H9 (cell line): ENCODE measurements around the gene ZNF622. TPM values are rescaled to one million over a fixed set of nuclear protein-coding genes. Genes with fewer than 3 reads are reported as not detected.

Experiments
- DNase-seq: peaks from one replicate; pipeline ENCODE4 v3.0.0-alpha.2; 2017
- H2AFZ ChIP-seq: one replicate; pipeline ENCODE4 v1.6.1; 2013; ENCODE audit warnings: mild to moderate bottlenecking, low read length, control low read depth, moderate library complexity
- H2AK5ac ChIP-seq: 2 replicates; pipeline ENCODE4 v1.6.1; 2013; ENCODE audit warnings: low read length, control low read depth, mixed read lengths; ENCODE audit not compliant: insufficient read length
- H2BK120ac ChIP-seq: one replicate; pipeline ENCODE4 v1.6.1; 2013; ENCODE audit warnings: low read depth, mild to moderate bottlenecking, low read length, control low read depth, inconsistent platforms; ENCODE audit not compliant: poor library complexity, severe bottlenecking
- H2BK12ac ChIP-seq: 2 replicates; pipeline ENCODE4 v1.6.1; 2013; ENCODE audit warnings: low read length, control low read depth, mixed read lengths, low read depth; ENCODE audit not compliant: insufficient read length
- H2BK15ac ChIP-seq: 2 replicates; pipeline ENCODE4 v1.6.1; 2013; ENCODE audit warnings: low read depth, low read length, control low read depth
- H2BK20ac ChIP-seq: one replicate; pipeline ENCODE4 v1.6.1; 2013; ENCODE audit warnings: low read depth, mild to moderate bottlenecking, low read length, control low read depth, inconsistent platforms; ENCODE audit not compliant: poor library complexity, severe bottlenecking
- H2BK5ac ChIP-seq: 2 replicates; pipeline ENCODE4 v1.6.1; 2013; ENCODE audit warnings: low read length, control low read depth, mixed read lengths; ENCODE audit not compliant: insufficient read length
- H3K14ac ChIP-seq: 2 replicates; pipeline ENCODE4 v1.6.1; 2013; ENCODE audit warnings: low read length, control low read depth; ENCODE audit not compliant: insufficient read depth
- H3K18ac ChIP-seq: 2 replicates; pipeline ENCODE4 v1.6.1; 2013; ENCODE audit warnings: low read depth, mild to moderate bottlenecking, mixed read lengths, low read length, control low read depth; ENCODE audit not compliant: insufficient read length
- H3K23ac ChIP-seq: 2 replicates; pipeline ENCODE4 v1.6.1; 2013; ENCODE audit warnings: low read length, control low read depth, mixed read lengths, low read depth; ENCODE audit not compliant: insufficient read length
- H3K23me2 ChIP-seq: 2 replicates; pipeline ENCODE4 v1.6.1; 2013; ENCODE audit warnings: low read depth, mild to moderate bottlenecking, mixed read lengths, low read length, control low read depth; ENCODE audit not compliant: insufficient read length, poor library complexity, severe bottlenecking
- H3K27ac ChIP-seq: 2 replicates; pipeline ENCODE4 v1.5.1; 2013; ENCODE audit warnings: low read length, control low read depth, mixed read lengths, low read depth; ENCODE audit not compliant: insufficient read length
- H3K27me3 ChIP-seq: 2 replicates; pipeline ENCODE4 v1.6.1; 2013; ENCODE audit warnings: low read length, control low read depth, inconsistent platforms; ENCODE audit not compliant: insufficient read depth
- H3K4ac ChIP-seq: 2 replicates; pipeline ENCODE4 v1.6.1; 2013; ENCODE audit warnings: low read depth, mild to moderate bottlenecking, control low read depth, inconsistent platforms, low read length, moderate library complexity
- H3K4me1 ChIP-seq: 2 replicates; pipeline ENCODE4 v1.6.1; 2013; ENCODE audit warnings: low read length, control low read depth, inconsistent platforms; ENCODE audit not compliant: insufficient read depth
- H3K4me2 ChIP-seq: 2 replicates; pipeline ENCODE4 v1.6.1; 2013; ENCODE audit warnings: low read length, control low read depth, mixed read lengths; ENCODE audit not compliant: insufficient read length, insufficient read depth
- H3K56ac ChIP-seq: 2 replicates; pipeline ENCODE4 v1.6.1; 2013; ENCODE audit warnings: low read depth, mild to moderate bottlenecking, mixed read lengths, low read length, control low read depth; ENCODE audit not compliant: insufficient read length
- H3K79me1 ChIP-seq: 2 replicates; pipeline ENCODE4 v1.6.1; 2013; ENCODE audit warnings: low read depth, mild to moderate bottlenecking, moderate library complexity, low read length, control low read depth, inconsistent platforms; ENCODE audit not compliant: insufficient read depth, poor library complexity, severe bottlenecking
- H3K79me2 ChIP-seq: 2 replicates; pipeline ENCODE4 v1.6.1; 2013; ENCODE audit warnings: low read length, control low read depth, inconsistent platforms; ENCODE audit not compliant: insufficient read depth
- H3K9ac ChIP-seq: 2 replicates; pipeline ENCODE4 v1.6.1; 2013; ENCODE audit warnings: low read length, control low read depth, mixed read lengths; ENCODE audit not compliant: insufficient read length; ENCODE audit errors: extremely low read depth
- H3K9me3 ChIP-seq: one replicate; pipeline ENCODE4 v1.6.1; 2013; ENCODE audit warnings: low read depth, low read length, inconsistent platforms; ENCODE audit not compliant: control insufficient read depth
- H3T11ph ChIP-seq: one replicate; pipeline ENCODE4 v1.6.1; 2013; ENCODE audit warnings: mild to moderate bottlenecking, low read length, control low read depth, inconsistent platforms
- H4K20me1 ChIP-seq: one replicate; pipeline ENCODE4 v1.6.1; 2013; ENCODE audit not compliant: control insufficient read depth, insufficient read length, insufficient read depth
- H4K5ac ChIP-seq: 2 replicates; pipeline ENCODE4 v1.6.1; 2013; ENCODE audit warnings: low read depth, mild to moderate bottlenecking, mixed read lengths, low read length, control low read depth; ENCODE audit not compliant: insufficient read length
- H4K8ac ChIP-seq: replicated peaks from 2 replicates; pipeline ENCODE4 v1.6.1; 2013; ENCODE audit warnings: low read length, control low read depth, mixed read lengths, low read depth; ENCODE audit not compliant: insufficient read length
- H4K91ac ChIP-seq: 2 replicates; pipeline ENCODE4 v1.6.1; 2013; ENCODE audit warnings: low read depth, mild to moderate bottlenecking, moderate library complexity, mixed read lengths, low read length, control low read depth; ENCODE audit not compliant: insufficient read length
- H3K27ac Mint-ChIP-seq, 3 experiments: 2 replicates in 2 of 3; 3 replicates in 1 of 3; pipeline ENCODE4 v1.8.0; 2020 to 2021; ENCODE audit warnings: mixed read lengths in 3 of 3, mild to moderate bottlenecking in 1 of 3, moderate library complexity in 1 of 3
- H3K27me3 Mint-ChIP-seq: 2 replicates; pipeline ENCODE4 v1.8.0; 2021; ENCODE audit warnings: low read depth, mild to moderate bottlenecking, moderate library complexity, mixed read lengths
- H3K36me3 Mint-ChIP-seq, 3 experiments: 2 replicates in 2 of 3; 3 replicates in 1 of 3; pipeline ENCODE4 v1.8.0; 2020 to 2021; ENCODE audit warnings: low read depth in 3 of 3, mixed read lengths in 3 of 3; ENCODE audit not compliant: insufficient read depth in 1 of 3
- H3K4me1 Mint-ChIP-seq, 2 experiments: 2 replicates each; pipeline ENCODE4 v1.8.0; 2020; ENCODE audit warnings: mixed read lengths in 2 of 2
- H3K4me3 Mint-ChIP-seq, 2 experiments: 2 replicates in 1 of 2; 3 replicates in 1 of 2; pipeline ENCODE4 v1.8.0; 2020 to 2021; ENCODE audit warnings: mild to moderate bottlenecking in 2 of 2, mixed read lengths in 2 of 2, moderate library complexity in 1 of 2
- H3K9me3 Mint-ChIP-seq, 2 experiments: 2 replicates in 1 of 2; 3 replicates in 1 of 2; pipeline ENCODE4 v1.8.0; 2020; ENCODE audit warnings: mild to moderate bottlenecking in 2 of 2, mixed read lengths in 2 of 2, moderate library complexity in 1 of 2
- CTCF ChIP-seq: fragments of 200-600 bp; sonication (generic); conservative IDR thresholded peaks from 3 replicates; pipeline ENCODE4 v1.8.0; 2021; ENCODE audit warnings: antibody characterized with exemption, mild to moderate bottlenecking
- WGBS: extraction: QIAGEN DNeasy Blood & Tissue Kit; methylation state at CpG from one replicate; pipeline ENCODE4 v1.1.7; 2013; ENCODE audit warnings: missing lambda C conversion rate, low lambda C conversion rate, mixed read lengths; ENCODE audit not compliant: insufficient read length; ENCODE audit errors: extremely low coverage; 5-methylcytosine and 5-hydroxymethylcytosine counted together
- total RNA-seq: library from RNA; stranded (reverse); gene quantifications from 2 replicates; pipeline ENCODE4 v1.2.1, GENCODE V29; 2021

Gene ZNF622
- total RNA-seq, 1 experiment from 2014 or later, result 42.2 TPM

DNA sequence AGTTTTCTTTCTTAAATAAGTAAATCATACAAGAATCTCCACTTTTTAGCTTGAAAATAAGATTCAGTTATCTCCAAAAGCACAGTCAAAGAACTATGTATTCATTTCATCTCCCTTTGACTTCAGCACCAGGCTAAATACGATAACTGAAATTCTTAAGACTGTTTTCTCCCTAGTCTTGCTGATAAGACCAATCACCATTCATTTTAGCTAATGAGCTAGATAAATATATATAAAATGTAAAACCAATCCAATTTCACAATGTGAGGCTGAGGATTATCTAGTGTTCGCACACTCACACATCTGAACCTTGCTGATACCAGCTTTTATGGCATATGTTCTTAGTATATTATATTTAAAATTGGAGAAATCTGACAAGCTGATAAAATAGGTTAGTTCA is 17.3 kb upstream of the ZNF622 start:
- no peak for DNase-seq
- H4K91ac ChIP-seq, result no peak overlapping the region
- no peaks in the 10 kb centered on the region for H3K23me2 ChIP-seq
- H2AFZ ChIP-seq, result no peak overlapping the region
- WGBS, result no CpG with 5 or more reads among the region's 2 CpGs
- no peak overlapping the region for H3K27ac Mint-ChIP-seq
- no peak for TF ChIP-seq CTCF
- no peak overlapping the region for H3K4me3 Mint-ChIP-seq
- H3K56ac ChIP-seq, result no peak overlapping the region
- no peak overlapping the region for H3K23ac ChIP-seq
- no peaks in the 10 kb centered on the region for H3K9me3 ChIP-seq
- no peak overlapping the region for H3K4me2 ChIP-seq
- H3K18ac ChIP-seq, result no peak overlapping the region
- H4K20me1 ChIP-seq, result no peaks in the 10 kb centered on the region
- H3K79me1 ChIP-seq, result no peaks in the 10 kb centered on the region
- no peak overlapping the region for H3T11ph ChIP-seq
- H3K27me3 Mint-ChIP-seq, result peaks cover 2% of the 10 kb centered on the region
- H3K4me1 ChIP-seq, result no peaks in the 10 kb centered on the region
- H4K5ac ChIP-seq, result no peak overlapping the region
- H3K4ac ChIP-seq, result no peak overlapping the region
- H3K27ac ChIP-seq, result no peak overlapping the region
- H3K4me1 Mint-ChIP-seq, result no peaks in the 10 kb centered on the region
- no peak overlapping the region for H2BK20ac ChIP-seq
- H4K8ac ChIP-seq, result no peak overlapping the region
- H3K14ac ChIP-seq, result no peak overlapping the region
- no peaks in the 10 kb centered on the region for H3K27me3 ChIP-seq
- no peak overlapping the region for H2BK120ac ChIP-seq
- no peak overlapping the region for H3K9ac ChIP-seq
- no peak overlapping the region for H2BK12ac ChIP-seq
- H3K36me3 Mint-ChIP-seq, result no peaks in the 10 kb centered on the region
- H2BK15ac ChIP-seq, result no peak overlapping the region
- no peak overlapping the region for H2BK5ac ChIP-seq
- no peaks in the 10 kb centered on the region for H3K9me3 Mint-ChIP-seq
- H3K79me2 ChIP-seq, result no peaks in the 10 kb centered on the region
- no peak overlapping the region for H2AK5ac ChIP-seq
